HuH-7.5 (cell line): ENCODE data around the gene WBP2NL.

Experiments
- DNase-seq: peaks from one replicate; pipeline ENCODE4 v3.0.0; 2011; ENCODE audit warnings: low spot score

Gene WBP2NL

GRCh38 chr22:41978732-41979131 is 19.9 kb upstream of the WBP2NL start:
- no peak for DNase-seq

GRCh38 chr22:41979423-41980250 is 19.0 kb upstream of the WBP2NL start:
- no peak for DNase-seq

- no peak for DNase-seq
Measured at GRCh38 chr22:41982865-41983264, 15.7 kb upstream of the WBP2NL start.

GRCh38 chr22:41983513-41984405 is 14.8 kb upstream of the WBP2NL start:
- no peak for DNase-seq

- no peak for DNase-seq
Measured at GRCh38 chr22:41987276-41987675, 11.3 kb upstream of the WBP2NL start.

- DNase-seq: no peak
Measured at GRCh38 chr22:41989246-41989645, 9.3 kb upstream of the WBP2NL start.

- DNase-seq: no peak
Measured at GRCh38 chr22:41991111-41991510, 7.5 kb upstream of the WBP2NL start.

- no peak for DNase-seq
Measured at GRCh38 chr22:41992496-41992895, 6.1 kb upstream of the WBP2NL start.

- no peak for DNase-seq
Measured at GRCh38 chr22:41995211-41995610, 3.4 kb upstream of the WBP2NL start.

- DNase-seq: no peak
Measured at GRCh38 chr22:41996826-41997225, 1.8 kb upstream of the WBP2NL start.

- no peak for DNase-seq
Measured at GRCh38 chr22:42000466-42000865, 1.9 kb downstream of the WBP2NL start.

GRCh38 chr22:42001121-42001520 is 2.5 kb downstream of the WBP2NL start:
- no peak for DNase-seq

GRCh38 chr22:42001706-42002105 is 3.1 kb downstream of the WBP2NL start:
- DNase-seq: no peak

- DNase-seq: no peak
Measured at GRCh38 chr22:42007922-42008321, 9.3 kb downstream of the WBP2NL start.

GRCh38 chr22:42010778-42011177 is 12.2 kb downstream of the WBP2NL start:
- DNase-seq: no peak

GRCh38 chr22:42013385-42013784 is 14.8 kb downstream of the WBP2NL start:
- no peak for DNase-seq

GRCh38 chr22:42016111-42016510 is 17.5 kb downstream of the WBP2NL start:
- DNase-seq: no peak

GRCh38 chr22:42018224-42018623 is 19.6 kb downstream of the WBP2NL start:
- no peak for DNase-seq

- DNase-seq: no peak
Measured at GRCh38 chr22:42021571-42021970, 23.0 kb downstream of the WBP2NL start.

- no peak for DNase-seq
Measured at GRCh38 chr22:42022162-42022847, 23.7 kb downstream of the WBP2NL start.

GRCh38 chr22:42025421-42025820 is 26.8 kb downstream of the WBP2NL start:
- DNase-seq: no peak

GRCh38 chr22:42026705-42027104 is 28.1 kb downstream of the WBP2NL start:
- DNase-seq: no peak
